Measurements from ENCODE around the gene TNNI2.

DNA sequence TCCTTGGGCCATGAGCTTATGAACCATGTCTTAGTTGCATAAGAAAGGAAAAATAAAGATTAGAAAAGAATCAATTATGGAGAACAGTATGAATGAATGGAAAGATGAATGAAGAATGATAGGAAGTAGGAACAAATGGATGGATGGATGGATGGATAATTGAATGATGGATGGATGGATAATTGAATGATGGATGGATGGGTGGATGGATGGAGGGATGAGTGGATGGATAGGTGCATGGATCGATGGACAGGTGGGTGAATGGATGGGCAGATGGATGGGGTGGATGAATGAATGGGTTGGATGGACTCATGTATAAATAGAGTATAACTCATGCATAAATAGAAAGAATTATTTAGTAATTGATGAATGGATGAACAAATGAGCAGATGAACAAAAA, 21.3 kb downstream of the TNNI2 start:
- TF ChIP-seq POLR2AphosphoS5 (IDR thresholded peaks at IDR 0.05; ENCODE audit: low read depth, low read length) (no peak), SIN3A (IDR thresholded peaks at IDR 0.05; ENCODE audit: borderline replicate concordance, insufficient read depth, low read length) (no peak), TAF1 (IDR thresholded peaks at IDR 0.05; ENCODE audit: borderline replicate concordance, insufficient read depth, low read length) (no peak)
- TF ChIP-seq, protein P1, sequence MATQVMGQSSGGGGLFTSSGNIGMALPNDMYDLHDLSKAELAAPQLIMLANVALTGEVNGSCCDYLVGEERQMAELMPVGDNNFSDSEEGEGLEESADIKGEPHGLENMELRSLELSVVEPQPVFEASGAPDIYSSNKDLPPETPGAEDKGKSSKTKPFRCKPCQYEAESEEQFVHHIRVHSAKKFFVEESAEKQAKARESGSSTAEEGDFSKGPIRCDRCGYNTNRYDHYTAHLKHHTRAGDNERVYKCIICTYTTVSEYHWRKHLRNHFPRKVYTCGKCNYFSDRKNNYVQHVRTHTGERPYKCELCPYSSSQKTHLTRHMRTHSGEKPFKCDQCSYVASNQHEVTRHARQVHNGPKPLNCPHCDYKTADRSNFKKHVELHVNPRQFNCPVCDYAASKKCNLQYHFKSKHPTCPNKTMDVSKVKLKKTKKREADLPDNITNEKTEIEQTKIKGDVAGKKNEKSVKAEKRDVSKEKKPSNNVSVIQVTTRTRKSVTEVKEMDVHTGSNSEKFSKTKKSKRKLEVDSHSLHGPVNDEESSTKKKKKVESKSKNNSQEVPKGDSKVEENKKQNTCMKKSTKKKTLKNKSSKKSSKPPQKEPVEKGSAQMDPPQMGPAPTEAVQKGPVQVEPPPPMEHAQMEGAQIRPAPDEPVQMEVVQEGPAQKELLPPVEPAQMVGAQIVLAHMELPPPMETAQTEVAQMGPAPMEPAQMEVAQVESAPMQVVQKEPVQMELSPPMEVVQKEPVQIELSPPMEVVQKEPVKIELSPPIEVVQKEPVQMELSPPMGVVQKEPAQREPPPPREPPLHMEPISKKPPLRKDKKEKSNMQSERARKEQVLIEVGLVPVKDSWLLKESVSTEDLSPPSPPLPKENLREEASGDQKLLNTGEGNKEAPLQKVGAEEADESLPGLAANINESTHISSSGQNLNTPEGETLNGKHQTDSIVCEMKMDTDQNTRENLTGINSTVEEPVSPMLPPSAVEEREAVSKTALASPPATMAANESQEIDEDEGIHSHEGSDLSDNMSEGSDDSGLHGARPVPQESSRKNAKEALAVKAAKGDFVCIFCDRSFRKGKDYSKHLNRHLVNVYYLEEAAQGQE (IDR thresholded peaks at IDR 0.05; ENCODE audit: insufficient read depth in 1 of 2, low read depth in 2 of 2, low read length in 2 of 2): no peak

Data from PFSK-1 (cell line).